Activated naive CD8-positive, alpha-beta T cell treated with anti-CD3 and anti-CD28 coated beads, Interleukin-2, amount 10 ng/mL, durations not matched to agents 7 days and 5 days (primary cell): ENCODE measurements around the gene OARD1. TPM values are rescaled to one million over a fixed set of nuclear protein-coding genes. Genes with fewer than 3 reads are reported as not detected.

Source experiments
- ATAC-seq: fragments of 150-1000 bp; cut with Tn5 transposase; one replicate; pipeline ENCODE4 v1.10.0; 2021; ENCODE audit warnings: low read depth, moderate library complexity
- POLR2A ChIA-PET: fragments of 350-600 bp; sonication (Branson Sonifier 250); formaldehyde crosslinking; loops from one replicate; lab custom pipeline; 2021; ENCODE audit warnings: antibody characterized with exemption; lab: Charles Lee
- DNase-seq: peaks from one replicate; pipeline ENCODE4 v3.0.0; 2021
- H3K27ac Mint-ChIP-seq: one replicate; pipeline ENCODE4 v1.8.0; 2022; ENCODE audit warnings: mild to moderate bottlenecking, mixed read lengths
- H3K27me3 Mint-ChIP-seq: one replicate; pipeline ENCODE4 v1.8.0; 2022; ENCODE audit warnings: mild to moderate bottlenecking, moderate library complexity, mixed read lengths
- H3K36me3 Mint-ChIP-seq: one replicate; pipeline ENCODE4 v1.8.0; 2021; ENCODE audit warnings: mild to moderate bottlenecking, mixed read lengths
- H3K4me1 Mint-ChIP-seq: one replicate; pipeline ENCODE4 v1.8.0; 2021; ENCODE audit warnings: mixed read lengths
- H3K4me3 Mint-ChIP-seq: one replicate; pipeline ENCODE4 v1.8.0; 2022; ENCODE audit warnings: mild to moderate bottlenecking, moderate library complexity, mixed read lengths
- H3K9me3 Mint-ChIP-seq: one replicate; pipeline ENCODE4 v1.8.0; 2021; ENCODE audit warnings: mixed read lengths
- total RNA-seq, 2 experiments: library from RNA; stranded (reverse); gene quantifications; one replicate each; pipeline ENCODE4 v1.2.3, GENCODE V29; 2021

Gene OARD1
- total RNA-seq, 2 experiments from 2014 or later: 38.9 to 40.8 TPM

DNA sequence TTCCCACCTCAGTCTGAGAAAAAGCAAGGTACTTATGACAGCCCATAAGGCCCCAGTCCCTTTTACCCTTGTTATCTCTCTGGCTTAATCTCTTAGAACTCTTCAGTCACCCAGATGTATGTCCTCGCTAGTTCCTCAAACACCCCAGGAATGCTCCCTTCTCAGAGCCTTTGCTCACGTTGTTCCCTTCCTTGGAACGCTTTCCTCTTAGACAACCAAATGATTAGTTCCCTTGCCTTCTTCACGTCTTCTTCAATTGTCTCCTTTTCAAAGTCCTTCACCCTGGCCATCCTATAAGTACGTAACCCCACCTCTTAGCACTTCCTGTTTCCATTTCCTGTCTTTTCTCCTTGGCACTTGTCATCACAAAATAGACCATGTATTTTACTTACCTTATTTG lies 20.3 kb downstream of the OARD1 start:
- no peaks in the 10 kb centered on the region for H3K27me3 Mint-ChIP-seq
- POLR2A ChIA-PET: interaction anchor here (0.6 to 1.2 kb wide), 2 partner anchors 21 to 23 kb away, joined by 3 read pairs; partner anchors contain the start of gene NFYA
- no peak for DNase-seq
- ATAC-seq: peak; percentile 82
- peaks cover 9% of the 10 kb centered on the region for H3K36me3 Mint-ChIP-seq
- H3K9me3 Mint-ChIP-seq: no peaks in the 10 kb centered on the region
- H3K27ac Mint-ChIP-seq: peak overlapping the region; percentile 84
- peaks cover 16% of the 10 kb centered on the region for H3K4me1 Mint-ChIP-seq
- peak overlapping the region; percentile 6 for H3K4me3 Mint-ChIP-seq

DNA sequence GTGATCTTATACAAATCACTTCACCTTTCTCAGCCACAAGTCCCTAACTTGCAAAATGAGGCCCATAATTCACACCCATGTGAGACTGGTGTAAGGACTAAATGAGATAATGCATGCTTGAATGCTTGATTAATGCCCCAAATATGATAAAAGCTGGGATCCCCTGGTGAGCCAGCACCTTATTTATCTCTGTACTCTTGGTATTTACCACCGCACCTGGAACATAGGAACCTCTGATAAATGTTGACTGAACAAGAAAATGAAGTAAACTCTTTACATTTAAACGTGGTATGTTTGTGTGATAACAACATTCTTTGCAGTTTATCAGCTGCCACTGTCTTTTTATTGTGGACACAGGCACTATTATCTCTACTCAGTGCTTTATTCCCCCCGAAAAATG lies 21.6 kb downstream of the OARD1 start:
- Mint-ChIP-seq H3K36me3 (peaks cover 9% of the 10 kb centered on the region), H3K27me3 (no peaks in the 10 kb centered on the region), H3K4me1 (peaks cover 16% of the 10 kb centered on the region), H3K27ac (peak overlapping the region; percentile 31), H3K4me3 (no peak overlapping the region), H3K9me3 (no peaks in the 10 kb centered on the region)
- POLR2A ChIA-PET: no interaction called here
- no peak for ATAC-seq
- DNase-seq: no peak

DNA sequence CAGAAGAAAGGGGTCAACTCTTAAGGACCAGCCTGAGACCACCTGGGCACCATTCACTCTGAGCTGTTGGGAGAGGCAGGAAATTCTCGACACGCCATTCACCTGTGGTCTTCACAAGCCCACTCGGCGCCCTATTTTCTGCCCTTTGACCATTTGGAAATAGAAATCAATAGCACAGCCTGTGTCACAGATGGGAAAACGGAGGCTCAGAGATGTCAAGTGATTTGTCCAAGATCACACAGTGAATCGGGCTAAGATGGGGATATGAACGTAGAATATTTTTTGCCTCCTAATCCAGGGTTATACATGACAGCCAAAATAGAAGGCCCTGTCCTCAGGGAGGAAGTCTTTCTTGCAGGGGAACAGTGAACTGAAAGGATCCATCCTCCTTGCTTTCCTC lies 22.2 kb downstream of the OARD1 start:
- no peak overlapping the region for H3K4me3 Mint-ChIP-seq
- H3K4me1 Mint-ChIP-seq: peaks cover 14% of the 10 kb centered on the region
- DNase-seq: no peak
- no peak for ATAC-seq
- no peaks in the 10 kb centered on the region for H3K9me3 Mint-ChIP-seq
- no peaks in the 10 kb centered on the region for H3K27me3 Mint-ChIP-seq
- peaks cover 9% of the 10 kb centered on the region for H3K36me3 Mint-ChIP-seq
- POLR2A ChIA-PET: no interaction called here
- H3K27ac Mint-ChIP-seq: no peak overlapping the region

DNA sequence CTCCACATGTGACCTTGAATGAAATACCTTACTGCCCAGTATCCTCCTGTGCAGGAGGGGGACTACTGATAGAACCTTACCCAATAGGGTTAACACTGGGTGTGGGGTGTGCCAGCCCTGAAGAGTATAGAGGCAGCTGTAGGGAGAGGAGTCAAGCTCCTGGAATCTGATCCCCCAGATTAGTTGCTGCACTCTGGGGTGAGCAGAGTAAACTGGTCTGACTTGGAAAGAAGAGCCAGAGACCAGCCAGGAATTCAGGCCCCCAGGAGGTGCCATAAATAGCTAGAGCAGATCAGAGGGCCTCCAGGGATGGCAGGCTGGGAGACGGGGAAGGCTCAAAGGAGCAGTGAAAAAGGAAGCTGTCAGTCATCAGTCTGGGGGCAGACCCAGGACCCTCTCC lies 22.6 kb downstream of the OARD1 start:
- H3K27ac Mint-ChIP-seq: no peak overlapping the region
- DNase-seq (no peak), ATAC-seq (no peak)
- peaks cover 13% of the 10 kb centered on the region for H3K4me1 Mint-ChIP-seq
- no peaks in the 10 kb centered on the region for H3K9me3 Mint-ChIP-seq
- H3K4me3 Mint-ChIP-seq: no peak overlapping the region
- no peaks in the 10 kb centered on the region for H3K27me3 Mint-ChIP-seq
- peaks cover 9% of the 10 kb centered on the region for H3K36me3 Mint-ChIP-seq
- POLR2A ChIA-PET: no interaction called here

DNA sequence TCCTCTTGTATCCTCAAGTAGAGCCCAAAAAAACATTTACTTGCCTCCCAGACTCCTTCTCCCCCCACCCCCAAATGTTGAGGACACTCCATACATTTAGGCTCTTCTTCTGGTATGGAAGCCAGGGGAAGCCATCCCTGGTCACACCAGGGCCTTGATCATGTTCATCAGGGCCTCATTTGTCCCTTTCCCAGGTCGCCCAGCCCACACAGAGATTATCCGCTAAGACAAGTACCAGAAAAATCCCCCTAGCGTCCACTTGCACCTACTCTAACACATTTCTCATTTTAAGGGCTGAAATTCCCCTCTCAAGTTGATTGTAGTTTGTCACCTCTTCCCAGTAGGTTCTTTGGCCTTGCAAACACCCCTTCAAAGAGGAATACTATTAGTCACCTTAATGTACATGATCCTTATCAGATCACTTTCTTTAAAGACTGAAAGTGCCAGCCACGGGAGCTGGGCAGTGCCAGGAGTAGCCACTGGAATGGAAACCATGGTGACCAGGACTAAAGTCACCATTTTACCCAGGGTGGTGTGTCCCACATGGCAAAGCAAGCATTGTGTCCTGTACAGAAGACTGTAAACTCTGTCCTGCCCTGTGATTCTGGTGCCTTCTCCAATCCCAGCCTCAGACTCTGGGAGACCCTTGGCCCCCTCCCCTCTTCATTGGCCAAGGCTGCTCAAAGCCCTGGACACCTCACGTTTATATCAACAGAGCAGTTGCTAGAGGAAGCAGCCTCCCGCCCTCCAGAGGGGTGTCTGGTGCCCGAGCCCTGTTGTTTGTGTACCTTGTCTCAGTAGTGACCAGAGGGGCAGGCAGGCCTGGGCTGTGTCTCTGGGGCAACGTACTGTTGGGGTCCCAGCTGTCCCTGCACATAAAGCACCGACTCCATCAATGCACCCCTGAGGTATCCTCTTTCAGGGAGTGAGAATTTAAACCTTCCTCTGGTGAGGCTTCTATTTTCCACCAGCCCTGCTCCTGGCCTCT lies 24.1 kb downstream of the OARD1 start:
- H3K27ac Mint-ChIP-seq: peak overlapping the region; percentile 9
- no peak overlapping the region for H3K4me3 Mint-ChIP-seq
- POLR2A ChIA-PET: no interaction called here
- ATAC-seq (no peak), DNase-seq (no peak)
- no peaks in the 10 kb centered on the region for H3K9me3 Mint-ChIP-seq
- peaks cover 13% of the 10 kb centered on the region for H3K4me1 Mint-ChIP-seq
- H3K27me3 Mint-ChIP-seq: no peaks in the 10 kb centered on the region
- H3K36me3 Mint-ChIP-seq: peaks cover 9% of the 10 kb centered on the region

DNA sequence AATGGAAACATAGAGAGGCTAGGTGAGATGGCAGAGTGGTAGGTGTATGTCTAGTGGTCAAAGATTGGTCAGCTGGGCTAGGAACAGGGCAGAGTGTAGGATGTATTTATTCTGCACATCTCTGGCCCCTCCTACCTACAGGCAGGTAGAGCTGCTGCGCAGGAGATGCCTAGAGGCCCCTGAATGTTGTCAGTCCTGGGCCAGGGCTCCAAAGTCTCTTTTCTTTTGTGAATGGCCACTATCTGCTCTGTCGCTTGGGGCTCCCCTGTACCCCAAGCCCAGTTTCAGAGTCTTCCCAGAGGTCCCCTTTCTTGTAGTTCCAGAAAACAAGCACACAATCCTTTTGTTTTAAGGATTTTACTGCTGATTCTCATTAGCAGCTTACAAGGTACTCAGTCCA lies 24.9 kb downstream of the OARD1 start:
- no peak for DNase-seq
- H3K4me1 Mint-ChIP-seq: peaks cover 9% of the 10 kb centered on the region
- POLR2A ChIA-PET: no interaction called here
- no peaks in the 10 kb centered on the region for H3K9me3 Mint-ChIP-seq
- H3K27ac Mint-ChIP-seq: no peak overlapping the region
- H3K27me3 Mint-ChIP-seq: no peaks in the 10 kb centered on the region
- no peak for ATAC-seq
- no peak overlapping the region for H3K4me3 Mint-ChIP-seq
- H3K36me3 Mint-ChIP-seq: peaks cover 7% of the 10 kb centered on the region

DNA sequence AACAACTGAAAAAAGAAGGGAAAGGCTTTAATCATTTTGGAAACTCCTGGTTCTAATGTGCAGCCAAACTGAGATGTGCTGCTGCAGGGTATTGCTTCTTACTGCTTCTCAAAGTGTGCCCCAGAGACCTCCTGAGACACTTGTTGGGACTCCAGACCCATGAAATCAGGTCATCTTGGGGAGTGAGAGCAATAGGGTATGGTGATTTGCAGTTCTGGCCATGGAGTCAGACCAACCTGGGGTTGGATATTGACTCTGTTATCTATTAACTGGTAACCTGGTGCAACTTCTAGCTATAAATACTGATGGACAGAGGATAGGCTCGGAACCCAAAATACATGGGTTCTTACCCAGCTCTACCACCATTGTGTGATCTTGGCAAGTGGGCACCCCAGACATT lies 26.1 kb downstream of the OARD1 start:
- H3K9me3 Mint-ChIP-seq: no peaks in the 10 kb centered on the region
- POLR2A ChIA-PET: interaction anchor here (1.1 kb wide), 1 partner anchor 18 kb away, joined by 3 read pairs; no protein-coding TSS in a partner anchor
- DNase-seq (no peak), ATAC-seq (no peak)
- H3K4me1 Mint-ChIP-seq: no peaks in the 10 kb centered on the region
- H3K27me3 Mint-ChIP-seq: no peaks in the 10 kb centered on the region
- no peak overlapping the region for H3K27ac Mint-ChIP-seq
- H3K36me3 Mint-ChIP-seq: no peaks in the 10 kb centered on the region
- H3K4me3 Mint-ChIP-seq: no peak overlapping the region

DNA sequence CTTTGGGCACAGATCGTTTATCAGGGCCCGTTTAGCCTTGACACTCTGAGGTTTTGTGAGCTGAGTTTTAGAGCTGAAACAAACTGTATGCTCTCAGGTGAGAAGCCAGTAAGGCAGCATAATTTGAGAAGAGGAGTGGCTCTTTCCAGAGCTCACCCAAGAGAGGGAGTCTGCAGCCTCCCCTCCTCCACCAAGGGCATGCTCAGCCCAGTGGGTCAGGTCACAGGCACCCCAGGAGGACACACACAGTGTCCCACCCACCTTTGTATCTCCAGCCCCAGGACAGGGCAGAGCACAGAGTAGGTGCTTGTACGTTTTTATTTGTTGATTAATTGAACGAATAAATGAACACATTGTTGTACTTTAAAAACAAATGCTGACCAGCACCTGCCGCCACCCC lies 26.5 kb downstream of the OARD1 start:
- H3K4me3 Mint-ChIP-seq: no peak overlapping the region
- H3K27ac Mint-ChIP-seq: no peak overlapping the region
- H3K36me3 Mint-ChIP-seq: no peaks in the 10 kb centered on the region
- POLR2A ChIA-PET: interaction anchor here (1.1 kb wide), 1 partner anchor 17 kb away, joined by 3 read pairs; no protein-coding TSS in a partner anchor
- no peaks in the 10 kb centered on the region for H3K27me3 Mint-ChIP-seq
- H3K4me1 Mint-ChIP-seq: peaks cover 2% of the 10 kb centered on the region
- H3K9me3 Mint-ChIP-seq: no peaks in the 10 kb centered on the region
- DNase-seq: no peak
- ATAC-seq: no peak

DNA sequence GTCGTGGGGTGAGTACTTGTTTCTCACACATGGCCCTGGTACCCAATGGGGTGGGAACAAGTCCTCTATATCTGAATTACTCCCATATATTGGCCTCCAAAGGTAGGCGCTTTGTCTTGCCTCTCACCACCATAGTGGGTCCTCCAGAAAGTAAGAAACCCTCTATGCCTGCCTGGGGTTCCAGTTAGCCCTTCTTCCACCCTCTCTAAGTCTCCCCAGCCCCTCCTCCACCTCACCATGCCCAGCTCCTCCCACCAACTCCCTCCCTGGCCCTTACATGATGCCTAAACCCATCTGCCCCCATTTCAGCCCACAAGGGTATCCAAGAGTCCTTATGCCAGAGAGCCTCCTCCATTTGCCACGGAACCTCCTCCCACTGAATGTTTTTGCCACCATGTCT lies 29.0 kb downstream of the OARD1 start:
- no peak for DNase-seq
- H3K27me3 Mint-ChIP-seq: no peaks in the 10 kb centered on the region
- no peak for ATAC-seq
- no peak overlapping the region for H3K27ac Mint-ChIP-seq
- POLR2A ChIA-PET: no interaction called here
- no peaks in the 10 kb centered on the region for H3K9me3 Mint-ChIP-seq
- H3K4me1 Mint-ChIP-seq: peaks cover 8% of the 10 kb centered on the region
- no peak overlapping the region for H3K4me3 Mint-ChIP-seq
- no peaks in the 10 kb centered on the region for H3K36me3 Mint-ChIP-seq

DNA sequence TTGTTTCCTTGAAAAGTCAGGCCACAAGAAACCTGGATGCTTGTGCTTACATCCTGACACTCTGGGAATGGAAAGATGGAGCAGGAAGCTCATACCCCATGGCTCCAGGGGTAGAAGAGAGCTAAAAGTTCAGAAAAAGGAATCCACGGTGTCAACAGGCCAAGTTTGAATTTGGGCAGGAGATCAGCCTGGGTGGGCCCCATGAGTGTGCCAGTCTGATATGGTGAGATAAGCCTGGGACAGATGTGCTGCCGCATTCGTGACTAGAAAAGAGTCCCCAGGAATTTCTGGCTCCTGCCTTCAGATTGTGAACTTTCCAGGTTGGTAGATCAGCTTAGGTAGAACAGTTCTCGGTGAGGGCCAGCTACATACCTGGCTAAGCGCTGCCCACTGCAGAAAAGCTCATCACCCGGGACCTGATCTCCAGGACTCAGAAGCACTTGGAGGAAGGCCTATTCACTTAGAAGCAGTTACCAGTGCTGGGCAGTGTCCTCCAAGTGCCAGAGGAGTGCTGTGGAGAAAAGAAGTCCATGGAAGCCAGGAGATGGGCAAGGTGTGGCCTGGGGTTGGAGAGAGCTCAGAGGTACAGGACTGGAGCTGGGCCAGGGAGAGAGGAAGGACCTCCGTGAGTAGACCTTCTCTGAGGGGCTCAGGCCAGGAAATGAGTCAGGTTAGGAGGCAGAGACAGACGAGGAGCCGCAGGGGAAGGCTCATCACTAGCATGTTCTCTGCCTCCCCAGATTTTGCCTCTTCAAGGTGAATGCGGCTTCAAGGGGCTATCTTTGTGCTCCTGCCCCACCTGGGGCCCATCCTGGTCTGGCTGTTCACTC lies 29.7 kb downstream of the OARD1 start, which contains the start of gene TSPO2:
Gene TSPO2, plus strand, starts transcription at position 242 of the 830 bp plus-strand sequence. Its CDS starts 519 bp downstream, at position 761.
- H3K4me3 Mint-ChIP-seq: no peak within 1 kb of the TSS
- ATAC-seq (no peak), DNase-seq (no peak)
- POLR2A ChIA-PET: no interaction called here
- H3K27ac Mint-ChIP-seq: peak within 1 kb of the TSS; percentile 26
- no peaks in the 10 kb centered on the region for H3K36me3 Mint-ChIP-seq
- peaks cover 8% of the 10 kb centered on the region for H3K4me1 Mint-ChIP-seq
- H3K27me3 Mint-ChIP-seq: no peaks in the 10 kb centered on the region
- no peaks in the 10 kb centered on the region for H3K9me3 Mint-ChIP-seq

DNA sequence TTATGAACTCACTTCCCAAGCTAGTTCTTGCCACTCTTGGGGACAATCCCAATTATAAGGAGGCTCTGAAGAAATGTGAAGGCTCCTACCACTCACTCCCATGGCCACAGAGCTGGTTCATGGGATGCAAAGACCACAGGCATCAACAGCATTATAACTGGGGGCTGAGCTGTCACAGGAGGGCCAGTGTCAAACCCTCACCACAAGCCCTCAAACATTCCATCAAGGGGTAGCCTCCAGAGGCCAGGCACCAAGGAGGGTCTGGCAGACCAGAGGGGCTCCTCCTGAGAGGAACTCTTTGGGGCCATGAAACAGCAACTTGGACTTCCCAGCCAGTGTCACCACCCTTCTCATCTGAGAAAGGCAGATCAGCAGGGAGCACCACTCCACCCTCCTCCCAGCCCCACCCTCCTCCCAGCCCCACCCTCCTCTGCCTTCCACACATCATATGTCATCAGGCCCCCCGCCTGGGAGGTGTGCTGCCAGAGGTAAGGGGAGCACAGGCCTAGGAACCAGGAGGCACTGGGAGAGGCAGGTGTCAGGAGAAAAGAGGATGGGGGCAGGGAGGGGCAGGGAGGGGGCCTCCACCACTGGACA lies 31.1 kb downstream of the OARD1 start:
- POLR2A ChIA-PET: no interaction called here
- Mint-ChIP-seq H3K4me3 (no peak overlapping the region), H3K36me3 (no peaks in the 10 kb centered on the region), H3K27ac (no peak overlapping the region), H3K27me3 (no peaks in the 10 kb centered on the region), H3K4me1 (peaks cover 11% of the 10 kb centered on the region), H3K9me3 (no peaks in the 10 kb centered on the region)
- DNase-seq: no peak
- no peak for ATAC-seq

DNA sequence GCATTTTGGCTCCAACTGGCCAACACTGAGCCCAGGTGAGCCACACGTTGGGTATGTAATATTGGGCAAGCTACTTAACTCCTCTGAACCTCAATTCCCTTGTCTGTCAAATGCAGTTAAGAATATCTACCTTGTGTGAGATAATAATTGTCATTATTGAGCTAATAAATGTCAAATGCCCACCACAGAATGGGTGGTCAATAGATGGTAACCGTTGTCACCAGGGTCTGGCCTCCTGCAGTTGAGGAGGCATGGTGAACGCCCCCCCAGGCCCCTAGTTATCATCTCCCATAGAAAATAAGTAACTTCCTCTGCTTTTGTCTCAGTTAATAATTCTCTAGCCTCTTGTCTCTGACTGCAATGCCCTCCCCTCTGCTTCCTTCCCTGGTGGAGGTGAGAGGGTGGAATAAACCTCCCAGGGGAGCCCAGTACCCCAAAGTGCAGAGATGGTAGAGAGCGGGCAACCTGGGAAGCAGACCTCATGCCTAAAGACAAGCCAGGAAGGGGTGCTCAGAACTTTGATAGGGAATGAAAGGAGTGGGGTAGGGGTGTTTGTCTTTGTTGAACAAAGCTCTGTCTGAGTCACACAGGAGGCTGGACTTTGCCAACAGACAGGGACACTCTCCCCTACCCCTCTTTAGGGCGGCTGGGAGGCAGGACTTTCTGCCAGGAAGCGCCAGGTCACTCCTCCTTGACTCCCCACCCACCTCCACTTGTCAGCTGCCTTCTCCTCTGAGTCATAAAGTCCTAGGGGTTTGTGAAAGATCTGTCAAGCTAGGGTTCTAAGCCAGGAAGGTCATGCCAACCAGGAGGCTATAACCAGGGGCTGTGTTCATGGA lies 31.8 kb downstream of the OARD1 start:
- ATAC-seq (no peak), DNase-seq (no peak)
- Mint-ChIP-seq H3K4me1 (peaks cover 11% of the 10 kb centered on the region), H3K9me3 (no peaks in the 10 kb centered on the region), H3K4me3 (no peak overlapping the region), H3K27me3 (no peaks in the 10 kb centered on the region), H3K27ac (no peak overlapping the region), H3K36me3 (no peaks in the 10 kb centered on the region)
- POLR2A ChIA-PET: no interaction called here
